Suppressor macrophage (primary cell): ENCODE results near the gene ZSWIM9.
A peak's percentile ranks its signal among the peaks of the same experiment; 100 is the strongest.

ENCODE experiments used
- DNase-seq, 4 experiments: peaks; one replicate each; pipeline ENCODE4 v3.0.0-alpha.2; 2020 to 2022
- total RNA-seq, 17 experiments: gene quantifications; one replicate each; lab custom pipeline; 2026; ENCODE audit warnings: mixed read lengths in 6 of 17, inconsistent platforms in 3 of 17; lab: John Stamatoyannopoulos, UW

The ZSWIM9 gene
- total RNA-seq = 0.14 to 2.5 (median 0.59) reads per million in 17 experiments

DNA sequence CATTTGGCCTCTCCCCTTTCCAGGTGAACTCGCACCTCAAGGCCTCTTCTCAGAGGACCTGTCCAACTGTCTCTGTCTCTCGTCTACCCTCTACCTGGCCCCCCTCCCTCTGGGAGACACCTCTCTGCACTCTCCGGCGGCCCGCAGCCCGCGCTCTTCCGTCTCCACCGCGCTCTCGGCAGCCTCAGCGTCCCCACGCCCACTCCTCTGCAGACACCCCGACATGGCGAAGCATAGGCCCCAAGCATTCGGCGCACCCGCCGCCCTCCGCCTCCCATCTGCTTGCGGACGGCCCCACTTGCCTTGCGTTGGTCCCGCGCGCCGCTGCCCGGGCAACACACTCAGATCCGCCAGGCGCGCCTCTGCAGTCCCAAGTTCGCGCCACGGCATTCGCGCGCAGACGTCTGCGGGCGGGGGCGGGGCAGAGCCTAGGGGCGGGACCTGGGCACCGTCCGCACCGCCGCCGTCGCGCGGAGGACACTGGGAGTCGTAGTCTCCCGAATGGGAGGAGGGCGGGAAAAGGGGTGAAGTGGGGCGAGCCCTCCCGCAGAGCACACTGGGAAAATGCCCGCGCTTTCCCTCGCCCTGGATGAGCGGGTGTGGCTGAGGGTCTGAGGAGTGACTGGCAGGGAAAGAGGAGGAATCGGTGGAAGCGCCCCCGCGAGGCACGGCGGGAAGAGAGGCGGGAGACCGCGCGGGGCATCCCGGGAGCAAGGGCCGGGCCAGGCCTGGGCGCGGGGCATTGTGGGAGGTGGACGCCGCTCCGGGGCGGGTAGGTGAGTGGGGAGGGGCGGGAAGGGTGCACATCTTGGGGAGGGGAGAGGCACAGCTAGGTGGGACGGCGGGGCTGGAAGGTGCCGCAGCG is at the start of gene ZSWIM9, which contains the start of gene LIG1:
Gene ZSWIM9, plus strand, starts transcription at position 742 of the 865 bp plus-strand sequence. CDS start 1,123 bp downstream, outside the sequence.
Gene LIG1, minus strand, starts transcription at position 406 of the 865 bp plus-strand sequence. CDS start 4,778 bp downstream, outside the sequence.
- peak; percentile 96 to 98 (median 98) for DNase-seq

DNA sequence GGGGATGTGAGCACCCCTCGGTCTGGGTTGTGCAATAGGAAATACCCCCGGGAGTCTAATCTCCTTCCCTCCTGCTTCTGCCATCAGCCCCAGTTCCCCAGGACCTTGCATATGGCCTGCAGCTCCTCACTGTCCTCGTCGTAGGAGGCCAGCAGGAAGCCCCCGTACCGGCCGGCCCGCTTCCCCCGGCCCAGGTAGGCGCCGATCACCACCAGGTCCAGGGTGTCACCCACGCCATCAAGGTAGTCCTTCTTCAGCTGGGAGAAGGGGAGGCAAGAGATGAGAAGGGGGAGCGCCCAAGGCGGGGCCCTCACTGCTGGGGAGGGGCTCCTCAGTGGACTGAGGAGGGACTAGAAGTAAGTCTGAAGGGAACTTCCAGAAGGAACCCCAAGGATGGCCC is 49.4 kb upstream of the ZSWIM9 start:
- no peak for DNase-seq

DNA sequence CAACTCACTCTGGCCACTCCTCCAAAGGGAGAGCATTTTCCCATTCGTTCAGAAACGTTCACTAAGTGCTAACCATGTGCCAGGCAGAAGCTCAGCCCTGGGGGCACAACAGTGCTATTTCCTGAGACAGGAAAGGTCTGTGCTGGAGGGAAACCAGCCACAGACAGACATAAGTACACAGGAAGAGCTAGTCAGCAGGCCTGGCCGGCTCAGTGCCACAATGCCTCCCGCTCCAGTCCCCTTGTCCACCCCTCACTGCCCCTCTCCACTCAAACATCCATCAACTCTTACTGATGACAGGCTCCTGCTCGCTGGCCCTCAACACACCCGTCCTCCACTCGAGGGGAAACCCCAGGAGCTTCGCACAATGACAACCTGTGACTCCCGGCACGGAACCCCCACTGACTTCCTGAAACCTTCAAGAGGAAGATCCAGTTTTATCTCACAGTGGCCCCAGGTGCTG is 48.5 kb upstream of the ZSWIM9 start:
- DNase-seq = peak in 3 of 4 experiments; percentile 31 to 49 (median 31)

DNA sequence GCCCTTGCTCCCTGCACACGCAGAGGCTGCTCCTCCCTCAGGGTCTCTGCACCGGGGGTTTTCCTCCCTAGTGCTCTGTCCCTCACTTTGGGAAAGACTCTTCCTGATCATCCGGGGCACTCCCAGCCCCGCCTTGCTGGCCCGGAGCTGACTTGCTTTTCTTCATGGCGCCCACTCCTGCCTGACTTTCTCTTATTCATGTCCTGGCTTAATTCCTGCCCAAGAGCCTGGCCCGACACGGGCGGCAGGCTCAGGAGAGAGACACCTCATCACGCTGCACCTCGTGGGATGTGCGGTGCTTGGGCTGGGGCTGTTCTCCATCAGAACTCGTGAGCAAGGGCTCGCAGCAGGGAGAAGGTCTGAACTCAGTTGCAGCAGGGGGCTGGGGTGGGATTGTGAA is 48.1 kb upstream of the ZSWIM9 start:
- no peak for DNase-seq

DNA sequence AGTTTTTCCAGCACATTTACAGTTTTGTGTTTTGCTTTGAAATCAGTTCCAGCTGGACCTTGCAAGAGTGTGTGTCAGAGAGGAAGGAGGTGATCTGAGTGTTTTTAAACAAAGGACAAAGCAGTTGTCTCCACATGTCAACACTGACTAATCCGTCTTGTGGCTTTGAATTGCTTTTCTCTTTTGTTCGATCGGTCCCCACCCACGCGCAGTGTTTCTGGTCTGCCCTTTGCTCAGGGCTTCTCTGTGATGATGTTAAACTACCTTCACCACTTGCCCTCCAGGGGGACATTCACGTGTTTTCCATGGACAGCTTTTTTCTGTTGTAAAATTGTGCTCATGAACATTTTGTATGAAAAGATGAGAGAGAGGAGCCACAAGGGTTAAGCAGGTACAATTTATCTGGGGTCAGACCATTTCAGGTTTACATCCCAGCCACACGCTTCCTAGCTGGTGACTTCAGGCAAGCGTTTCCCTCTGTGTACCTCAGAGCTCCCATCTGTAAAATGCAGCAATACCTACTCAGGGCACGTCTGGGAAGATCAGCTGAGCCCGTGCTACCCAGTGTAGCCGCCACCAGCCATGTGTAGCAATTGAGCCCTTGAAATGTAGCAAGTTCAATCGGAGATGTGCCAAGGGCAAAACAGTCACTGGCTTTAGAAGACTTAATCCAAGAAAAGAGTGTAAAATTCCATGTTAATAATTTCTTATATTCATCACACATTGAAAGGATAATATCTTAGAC is 46.4 kb upstream of the ZSWIM9 start:
- peak; percentile 37 to 64 (median 52) for DNase-seq

DNA sequence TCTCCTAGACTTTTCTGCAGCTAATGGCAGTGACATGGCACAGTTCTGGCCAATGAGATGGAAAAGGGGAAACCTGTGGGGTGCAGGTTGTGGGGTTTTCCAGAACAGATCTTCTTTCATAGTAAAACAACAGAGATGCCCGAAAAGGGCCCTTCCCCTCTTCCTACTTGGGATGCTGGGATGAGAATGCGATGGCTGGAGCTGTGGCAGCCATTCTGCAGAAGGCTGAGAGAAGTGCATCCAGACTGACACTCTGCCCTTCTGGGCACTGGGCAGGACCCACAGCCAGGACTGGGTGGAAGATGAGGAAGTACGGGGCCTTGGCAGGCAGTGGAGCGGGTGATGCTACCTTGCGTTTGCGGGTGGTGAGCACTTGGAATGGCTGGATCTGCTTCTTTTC is 42.9 kb upstream of the ZSWIM9 start:
- DNase-seq = no peak

DNA sequence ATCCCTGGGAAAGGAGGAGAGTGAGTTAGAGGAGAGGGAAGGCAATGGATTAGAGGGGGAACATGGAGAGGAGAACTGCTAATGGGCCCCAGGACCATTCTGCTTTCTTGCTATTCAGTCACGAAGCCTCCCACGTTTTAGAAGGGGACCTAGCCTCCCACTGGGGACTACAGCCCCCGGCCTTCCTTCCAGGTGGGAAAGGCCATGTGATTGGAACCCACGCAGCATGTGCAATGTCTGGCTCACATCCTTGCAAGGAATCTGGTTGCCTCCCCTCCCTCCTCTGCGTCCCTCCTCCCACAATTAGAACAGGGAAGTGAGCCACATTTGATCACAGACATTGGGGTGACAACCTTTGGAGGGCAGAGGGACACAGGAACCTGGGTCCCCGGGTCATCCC is 37.4 kb upstream of the ZSWIM9 start:
- DNase-seq = no peak

DNA sequence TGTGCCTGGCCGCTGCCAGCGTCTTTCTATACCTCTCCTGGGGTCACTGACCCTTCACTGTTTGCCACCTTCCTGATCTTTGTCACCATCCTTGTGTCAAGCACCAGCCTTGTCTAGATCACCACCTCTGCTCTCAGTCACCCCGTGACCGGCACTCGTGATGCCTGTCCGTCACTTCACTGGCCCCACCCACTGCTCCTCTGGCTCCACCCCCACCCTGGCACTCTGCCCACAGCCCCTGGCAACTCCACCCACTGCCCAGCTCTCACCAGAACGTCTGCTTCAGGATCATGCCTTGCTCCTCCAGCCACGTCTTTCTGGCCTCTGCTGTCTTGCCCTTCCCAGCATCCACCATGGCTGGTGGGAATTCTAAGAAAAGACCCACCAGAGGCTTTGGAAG is 35.1 kb upstream of the ZSWIM9 start:
- DNase-seq = peak in 3 of 4 experiments; percentile 26 to 37 (median 26)

DNA sequence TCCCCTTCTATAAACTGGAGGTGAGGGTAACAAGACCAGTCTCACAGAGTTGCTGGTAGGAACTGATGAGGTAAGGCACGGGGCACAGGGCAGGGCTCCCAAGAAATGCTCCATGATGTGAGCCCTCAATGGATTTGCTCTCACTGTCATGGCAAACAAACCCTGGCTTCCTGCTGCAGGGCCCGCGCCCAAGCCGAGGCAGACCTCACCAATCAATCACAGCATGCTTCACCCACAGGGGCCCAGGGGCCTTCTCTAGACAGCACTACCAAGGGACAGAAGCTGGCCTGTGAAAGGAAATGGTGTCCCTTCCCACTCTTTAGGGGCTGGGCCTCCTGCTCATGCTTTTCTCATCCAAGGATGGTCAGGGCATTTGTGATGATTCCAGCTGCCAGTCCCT is 33.9 kb upstream of the ZSWIM9 start:
- no peak for DNase-seq

DNA sequence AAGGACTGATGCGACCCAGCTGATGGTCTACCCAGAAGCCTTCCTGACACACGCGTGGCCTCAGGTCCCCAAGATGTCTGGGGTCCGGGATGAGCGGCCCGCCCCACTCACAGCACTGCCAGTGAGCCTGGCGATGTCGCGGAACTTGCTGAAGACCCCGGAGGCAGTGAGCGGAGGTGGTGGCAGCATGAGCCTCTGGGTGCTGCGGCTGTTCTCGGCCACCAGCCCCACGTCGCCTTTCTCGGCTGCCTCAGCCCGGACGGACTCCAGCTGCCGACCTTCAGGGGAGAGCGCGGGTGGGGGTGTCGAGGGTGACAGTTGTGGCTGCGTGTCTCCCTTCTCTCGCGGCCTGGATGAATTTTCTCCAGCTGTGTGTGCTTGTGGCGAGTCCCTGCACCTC is 33.1 kb upstream of the ZSWIM9 start:
- no peak for DNase-seq

DNA sequence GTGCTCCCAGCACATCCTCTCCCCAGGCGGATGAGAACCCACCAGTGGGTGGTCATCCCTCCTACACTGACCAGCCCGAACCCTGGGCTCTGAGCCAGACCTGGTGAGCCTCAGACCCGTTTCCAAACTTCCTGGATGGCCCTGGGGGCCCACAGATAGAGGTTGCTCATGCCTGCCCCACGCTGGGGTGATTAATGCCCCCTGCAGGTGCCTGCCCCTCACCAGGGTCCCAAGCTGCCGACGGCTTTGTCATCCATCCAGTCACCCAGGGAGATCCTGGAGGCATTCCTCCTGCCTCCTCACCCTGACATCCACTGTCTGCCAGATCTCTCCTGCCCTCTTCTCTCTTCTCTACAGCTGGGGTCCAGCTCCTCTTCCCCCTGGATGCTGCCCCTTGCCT is 31.4 kb upstream of the ZSWIM9 start:
- DNase-seq = no peak

DNA sequence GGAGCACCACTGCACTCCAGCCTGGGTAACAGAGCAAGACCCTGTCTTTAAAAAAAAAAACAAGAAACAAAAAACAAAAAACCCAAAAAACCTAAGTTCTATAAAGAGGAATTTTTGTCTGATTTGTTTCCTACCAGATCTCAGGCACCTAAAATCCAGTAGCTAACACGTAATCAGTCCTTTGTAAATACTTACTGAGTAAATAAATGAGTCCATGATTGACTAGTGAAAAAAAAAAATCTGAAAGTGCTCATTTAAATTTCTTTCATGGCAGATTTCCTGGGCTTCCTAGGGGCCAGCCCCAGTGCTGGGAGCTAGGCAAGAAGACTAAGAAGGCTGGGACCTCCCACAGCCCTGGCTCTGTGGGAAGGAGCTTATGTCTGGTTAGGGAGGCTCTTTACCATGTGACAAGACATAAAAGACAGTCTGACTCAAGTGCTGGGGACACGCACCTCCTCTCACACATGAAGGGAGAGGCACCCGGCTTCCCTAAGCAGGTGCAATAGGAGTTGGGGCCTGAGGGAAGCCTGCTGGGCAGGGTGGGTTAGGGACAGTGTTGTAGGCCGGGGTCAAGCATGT is 22.8 kb upstream of the ZSWIM9 start:
- peak in 3 of 4 experiments; percentile 22 to 27 (median 26) for DNase-seq

DNA sequence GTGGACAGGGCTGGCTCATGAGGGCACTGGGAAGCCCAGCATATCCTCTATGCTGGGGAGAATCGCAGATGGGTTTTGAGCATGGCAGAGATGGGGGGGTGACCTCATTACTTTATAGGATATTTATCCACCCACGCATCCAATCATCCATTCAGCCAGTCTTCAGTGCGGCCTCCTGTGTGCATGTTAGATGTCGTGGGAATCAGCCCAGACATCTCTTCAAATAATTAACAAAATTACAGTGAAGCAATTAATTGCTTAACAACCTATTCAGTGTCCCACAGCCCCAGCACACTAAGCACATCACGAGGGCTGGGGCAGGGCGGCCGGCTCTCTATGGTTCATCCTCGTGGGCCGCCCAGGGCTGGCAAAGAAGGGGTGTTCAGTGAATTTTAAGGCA is 21.9 kb upstream of the ZSWIM9 start:
- DNase-seq = no peak

DNA sequence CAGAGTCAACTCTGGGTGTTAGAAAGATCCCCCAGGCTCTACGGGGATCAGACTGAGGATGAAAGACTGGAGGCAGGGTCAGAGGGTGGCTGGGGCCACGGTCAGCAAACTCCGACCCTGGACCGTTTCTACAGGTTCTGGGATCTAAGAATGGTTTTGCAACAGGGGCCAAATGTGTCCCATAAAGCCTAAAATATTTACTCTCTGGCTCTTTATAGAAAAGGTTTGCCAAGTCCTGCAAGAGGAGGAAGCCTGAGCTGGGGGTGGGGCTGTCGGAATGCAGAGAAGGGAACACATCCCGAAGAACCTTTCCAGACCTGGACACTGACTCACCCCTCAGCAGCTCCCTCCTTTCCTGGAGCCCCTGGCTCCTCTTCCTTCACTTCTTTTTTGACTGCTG is 21.1 kb upstream of the ZSWIM9 start:
- DNase-seq = no peak

DNA sequence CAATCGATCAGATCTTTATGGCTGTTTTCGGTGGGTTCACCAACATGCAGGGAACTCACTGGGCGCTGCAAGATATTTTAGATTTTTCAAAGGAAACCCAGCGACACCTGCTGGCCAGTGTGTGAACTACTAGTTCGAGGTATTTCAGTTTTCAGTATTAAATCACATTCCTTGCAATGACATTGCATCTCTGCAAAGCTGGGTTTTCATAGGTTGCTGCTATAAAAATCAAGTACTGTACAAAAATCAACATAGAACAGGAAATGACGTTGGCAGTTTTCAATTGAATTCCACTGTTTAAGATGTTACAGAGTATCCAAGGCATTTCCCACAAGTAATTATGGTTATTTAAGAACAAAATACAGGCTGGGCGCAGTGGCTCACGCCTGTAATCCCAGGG is 17.9 kb upstream of the ZSWIM9 start:
- peak; percentile 69 to 85 (median 75) for DNase-seq

DNA sequence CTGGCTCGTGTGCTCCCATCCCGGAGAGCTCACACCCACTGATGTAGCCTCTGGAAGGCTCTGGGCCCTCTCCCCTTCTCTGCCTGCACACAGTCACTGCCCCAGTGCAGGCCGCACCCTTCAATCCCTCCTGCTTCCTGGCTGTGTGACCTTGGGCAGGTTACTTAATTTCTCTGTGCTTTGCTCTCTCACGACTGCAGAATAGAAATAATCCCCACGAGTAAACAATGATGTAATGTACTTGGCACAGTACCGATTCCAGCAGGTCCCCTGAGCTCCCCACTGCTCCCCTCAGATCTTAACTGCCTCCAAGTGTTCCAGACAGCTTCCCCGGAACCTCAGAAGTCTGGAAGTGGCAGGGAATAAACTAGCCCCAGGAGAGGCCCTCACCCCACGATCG is 16.5 kb upstream of the ZSWIM9 start:
- DNase-seq = no peak

DNA sequence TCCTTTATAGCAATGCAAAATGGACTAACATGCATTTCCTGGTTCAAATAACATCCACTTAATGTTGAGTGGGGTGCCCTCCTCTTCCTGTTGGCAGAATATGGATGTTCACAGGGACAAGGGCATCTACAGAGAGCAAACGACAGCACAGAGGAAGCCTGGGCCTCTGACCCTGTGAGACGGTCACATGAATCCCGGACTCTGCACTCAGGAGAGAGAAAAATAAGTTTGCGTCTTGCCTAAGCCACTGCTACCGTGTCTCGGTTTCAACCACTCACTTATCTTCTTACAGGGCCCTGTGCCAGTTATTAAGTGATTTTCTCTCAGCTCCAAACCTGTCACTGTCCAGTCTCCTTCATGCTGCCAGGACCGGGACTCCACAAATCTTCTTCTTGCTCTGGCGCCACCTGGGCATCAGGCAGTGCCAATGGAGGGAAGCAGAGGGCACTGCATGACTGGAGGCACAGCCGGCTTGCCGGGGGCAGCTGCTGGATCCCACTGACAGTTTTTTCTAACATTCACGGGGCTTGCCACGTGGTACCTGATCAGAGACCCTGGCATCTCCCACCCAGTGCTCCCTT is 12.2 kb upstream of the ZSWIM9 start:
- no peak for DNase-seq

DNA sequence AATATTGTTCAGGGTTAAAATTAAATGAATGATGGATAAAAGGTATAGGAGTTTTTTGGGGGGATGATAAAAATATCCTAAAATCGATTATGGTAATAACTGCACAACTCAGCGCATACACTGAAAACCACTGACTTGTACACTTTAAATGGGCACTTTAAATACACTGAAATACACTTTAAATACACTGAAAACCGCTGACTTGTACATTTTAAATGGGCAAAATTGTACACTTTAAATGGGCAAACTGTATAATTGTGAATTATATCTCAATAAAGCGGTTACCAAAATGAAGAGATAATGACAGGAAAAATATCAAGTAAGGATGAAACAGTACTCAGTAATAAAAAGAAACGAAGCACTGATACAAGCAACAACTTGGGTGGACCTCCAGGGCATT is 1.8 kb upstream of the ZSWIM9 start:
- DNase-seq = no peak

DNA sequence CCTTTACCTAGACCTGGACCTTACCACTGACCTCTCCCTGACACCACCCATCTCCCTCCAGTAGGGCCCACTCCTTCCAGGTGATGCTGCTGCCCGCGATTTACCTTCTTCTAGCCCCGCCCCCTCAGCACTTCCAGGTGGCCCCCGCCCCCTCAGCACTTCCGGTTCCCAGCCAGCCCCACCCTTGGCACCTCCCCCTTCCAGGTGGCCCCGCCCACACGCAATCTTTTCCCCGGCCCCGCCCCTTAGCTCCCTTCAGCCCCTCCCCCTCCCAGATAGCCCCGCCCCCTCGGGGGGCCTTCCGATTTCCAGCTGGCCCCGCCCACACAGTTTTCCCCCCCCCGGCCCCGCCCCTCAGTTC is 922 bp upstream of the ZSWIM9 start:
- DNase-seq = peak; percentile 77 to 94 (median 88)

DNA sequence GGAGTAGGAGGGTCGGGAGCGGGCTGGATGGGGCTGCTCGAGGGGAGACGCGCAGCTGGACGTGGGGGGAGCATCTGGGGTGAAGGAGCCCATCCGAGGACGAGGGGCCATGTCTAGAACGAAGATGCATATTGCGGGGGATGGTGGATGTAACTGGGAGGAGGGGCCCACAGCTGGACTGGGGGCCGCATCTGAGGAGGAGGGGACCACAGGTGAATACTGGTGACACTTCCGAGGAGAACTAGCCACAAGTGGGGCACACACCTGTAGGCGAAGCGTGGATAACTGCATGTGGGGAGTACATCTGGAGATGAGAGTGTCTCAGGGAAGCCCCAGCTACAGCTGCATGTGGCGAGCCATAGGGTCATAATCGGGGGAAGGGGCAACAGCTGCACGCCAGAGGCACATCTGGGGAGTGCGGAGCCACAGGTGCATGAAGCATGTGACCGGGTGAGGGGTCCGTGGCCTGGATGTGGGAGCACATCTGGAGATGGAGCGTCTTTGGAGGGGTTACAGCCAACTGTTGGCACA is 402 bp downstream of the ZSWIM9 start:
- no peak for DNase-seq

DNA sequence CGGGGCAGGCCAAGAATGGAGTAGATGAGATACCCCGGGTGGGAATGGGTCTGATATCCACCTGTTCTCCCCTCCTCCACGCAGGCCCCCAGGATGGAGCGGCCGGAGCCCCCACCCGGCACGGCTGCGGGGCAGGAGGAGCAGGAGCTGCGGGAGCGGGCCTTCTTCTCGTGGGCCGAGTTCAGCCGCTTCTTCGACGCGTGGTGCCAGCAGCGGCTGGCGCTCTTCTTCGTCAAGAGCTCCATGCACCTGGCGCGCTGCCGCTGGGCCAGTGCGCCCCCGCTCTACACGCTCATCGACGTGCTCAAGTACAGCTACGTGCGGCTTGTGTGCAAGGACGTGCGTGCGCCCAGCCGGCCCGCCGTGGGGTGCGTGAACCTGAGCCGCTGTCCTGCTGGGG is 1.2 kb downstream of the ZSWIM9 start:
- DNase-seq = no peak

DNA sequence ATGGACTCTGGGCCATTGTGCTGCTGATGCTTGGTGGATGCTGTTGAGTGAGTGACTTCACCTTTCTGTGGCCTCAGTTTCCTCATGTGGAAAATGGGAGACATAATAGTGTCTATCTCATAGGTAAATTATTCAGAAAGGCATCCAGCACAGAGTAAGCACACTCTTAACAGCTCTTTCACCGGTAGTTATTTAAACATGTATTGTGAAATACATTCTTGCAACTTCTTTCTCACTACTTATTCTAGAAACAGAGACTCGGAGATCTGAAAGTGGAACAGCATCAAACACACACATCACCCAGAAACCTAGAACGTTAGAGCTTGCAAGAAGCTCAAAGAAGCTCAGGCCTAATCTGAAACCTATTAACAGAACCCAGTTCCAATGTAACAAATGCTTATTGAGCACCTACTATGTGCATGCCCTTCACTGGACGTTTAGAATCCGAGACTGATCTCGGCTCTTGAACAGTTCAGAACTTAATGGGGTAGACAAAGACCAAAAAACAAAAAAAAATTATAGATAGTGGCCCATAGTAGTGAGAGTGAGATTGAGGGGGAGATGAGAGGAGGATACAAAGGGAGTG is 4.1 kb downstream of the ZSWIM9 start:
- DNase-seq = no peak
